GM21515 (cell line): ENCODE data around the gene CELF2.
A peak's percentile ranks its signal among the peaks of the same experiment; 100 is the strongest.
"Not testable (repeated sequence)": the region's sequence is repeated elsewhere in the genome, so short reads cannot be mapped to it uniquely, and the experiment has no call there.

Experiments
- ATAC-seq: cut with Tn5 transposase; IDR thresholded peaks from one replicate; pipeline ENCODE4 v1.9.1; 2021; ENCODE audit not compliant: unreplicated experiment

Gene CELF2

DNA sequence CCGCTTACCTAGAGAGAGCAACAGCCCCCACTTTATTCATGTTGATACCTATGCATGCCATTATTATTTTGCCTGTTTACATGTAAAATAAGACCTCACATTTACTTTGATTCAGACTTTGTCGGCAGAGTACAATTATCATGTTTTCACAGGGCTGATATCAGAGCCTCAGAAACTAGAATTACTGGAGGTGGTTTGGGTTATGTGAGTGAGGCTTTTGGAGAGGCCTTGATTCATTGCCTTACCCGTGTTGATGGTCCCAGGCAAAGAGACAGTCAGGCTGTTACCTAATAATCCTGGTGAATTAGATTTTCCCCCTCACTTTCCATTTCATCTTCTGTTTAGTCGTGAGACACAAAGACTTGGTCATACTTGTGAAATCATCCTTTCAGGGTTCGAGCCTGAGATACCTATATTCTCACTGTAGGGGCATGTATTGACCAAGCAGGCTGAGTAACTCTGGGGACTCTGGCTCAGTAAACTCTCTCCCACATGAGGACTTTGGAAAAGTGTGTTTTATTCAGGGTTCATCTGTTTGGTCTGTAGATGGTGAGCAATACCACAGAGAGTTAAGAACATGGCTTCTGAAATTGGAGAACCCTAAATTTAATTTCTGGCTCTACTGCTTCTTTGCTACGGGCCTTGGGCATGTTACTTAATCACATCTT lies 150.9 kb downstream of the CELF2 start:
- ATAC-seq: no peak

DNA sequence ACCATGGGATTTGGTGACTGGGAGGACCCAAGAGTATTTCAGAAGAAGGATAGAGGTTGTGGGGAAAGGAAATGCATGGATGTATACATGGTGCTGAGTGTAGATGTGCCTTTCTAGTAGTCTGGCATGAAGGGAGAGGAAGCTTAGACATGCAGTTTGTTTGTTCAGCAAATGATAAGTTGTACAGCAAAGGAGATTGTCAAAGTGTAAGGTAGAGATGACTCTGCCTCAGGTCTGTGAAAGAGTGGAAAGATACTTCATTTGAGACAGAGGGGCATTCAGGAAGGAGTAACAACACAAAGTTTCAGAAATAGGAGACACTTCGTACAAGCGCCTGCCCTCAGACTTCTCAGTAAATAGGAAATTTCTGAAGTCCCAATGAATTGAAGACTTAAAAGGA lies 152.3 kb downstream of the CELF2 start:
- no peak for ATAC-seq

- no peak for ATAC-seq
Observed at GRCh38 chr10:11170574-11170973, 152.9 kb downstream of the CELF2 start.

- peak; percentile 38 for ATAC-seq
Observed at GRCh38 chr10:11170993-11171851, 153.6 kb downstream of the CELF2 start.

DNA sequence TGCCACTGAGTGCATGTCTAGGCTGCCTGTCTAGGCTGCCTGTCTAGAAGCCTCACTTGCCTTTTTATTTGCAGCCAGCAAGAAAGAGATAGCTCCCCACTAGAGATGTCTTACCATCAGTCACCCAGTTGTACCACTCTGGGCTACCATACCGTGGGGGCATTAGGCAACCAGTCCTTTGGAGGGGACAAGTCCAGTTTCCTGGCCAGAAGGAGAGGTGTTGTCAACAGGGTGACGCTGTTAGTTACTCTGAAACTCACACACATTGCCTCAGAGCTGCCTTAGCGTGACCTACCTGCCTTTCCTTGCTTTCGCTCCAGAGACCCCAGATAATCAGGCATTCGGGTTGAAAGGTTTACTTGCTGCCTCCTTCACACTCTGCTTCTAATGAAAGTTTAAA lies 155.4 kb downstream of the CELF2 start:
- ATAC-seq: no peak

DNA sequence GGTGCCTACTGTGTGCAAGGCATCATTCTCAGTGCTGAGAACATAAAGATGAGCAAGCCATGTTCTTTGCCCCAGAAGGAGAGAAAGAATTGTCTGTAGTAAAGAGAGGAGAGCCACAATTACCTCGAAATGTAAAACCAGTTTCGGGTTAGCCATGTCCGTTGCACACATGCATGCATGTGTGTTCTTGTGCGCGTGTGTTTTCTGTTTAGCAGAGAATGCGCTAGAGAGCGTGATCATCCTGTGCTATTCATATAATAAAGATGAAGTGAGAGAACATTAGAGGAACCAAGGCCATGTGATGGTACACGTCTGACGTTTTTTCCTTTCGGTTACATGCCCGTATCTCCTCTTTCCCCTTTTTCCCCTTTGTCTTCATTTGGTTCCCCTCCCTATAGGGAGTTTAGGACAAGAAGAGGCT lies 158.2 kb downstream of the CELF2 start:
- ATAC-seq: peak; percentile 45

DNA sequence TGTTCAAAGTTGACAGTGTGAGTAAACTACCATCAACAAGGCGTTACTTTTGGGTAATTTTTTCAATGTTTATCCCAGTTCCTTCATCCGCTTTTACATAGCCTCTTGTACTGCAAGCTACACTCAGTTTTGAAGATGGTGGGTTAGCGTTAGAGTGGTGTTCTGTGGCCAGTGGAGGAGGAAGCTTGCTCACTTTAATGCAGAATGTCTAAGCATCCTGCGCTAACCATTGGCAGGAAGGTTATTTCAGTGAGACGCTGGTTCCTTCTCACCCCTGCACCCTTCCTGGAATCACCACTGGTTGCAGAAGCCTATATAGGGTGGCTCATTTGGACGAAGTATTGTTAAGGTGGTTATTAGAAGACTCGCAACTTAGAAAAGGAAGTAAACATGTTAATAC lies 159.1 kb downstream of the CELF2 start:
- ATAC-seq: no peak

DNA sequence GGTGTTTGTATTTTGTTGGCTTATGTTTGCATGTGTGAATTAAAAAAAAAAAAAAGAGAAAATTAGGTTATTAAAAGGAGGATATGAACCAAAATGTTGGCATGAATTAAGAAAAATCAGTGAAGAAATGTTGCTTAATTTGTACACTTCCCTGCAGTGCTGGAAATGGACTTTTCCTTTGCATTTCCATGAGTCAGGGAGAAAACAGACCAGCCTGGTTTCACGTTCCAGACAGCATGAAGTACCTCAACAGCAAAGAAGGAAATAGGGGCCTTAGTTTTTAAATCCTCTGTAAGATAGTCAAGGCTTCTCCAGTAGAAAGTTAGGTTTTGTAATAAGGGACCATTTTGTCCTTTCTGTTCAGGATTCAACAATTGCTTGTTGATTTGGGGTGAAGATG lies 159.7 kb downstream of the CELF2 start:
- ATAC-seq: no peak

DNA sequence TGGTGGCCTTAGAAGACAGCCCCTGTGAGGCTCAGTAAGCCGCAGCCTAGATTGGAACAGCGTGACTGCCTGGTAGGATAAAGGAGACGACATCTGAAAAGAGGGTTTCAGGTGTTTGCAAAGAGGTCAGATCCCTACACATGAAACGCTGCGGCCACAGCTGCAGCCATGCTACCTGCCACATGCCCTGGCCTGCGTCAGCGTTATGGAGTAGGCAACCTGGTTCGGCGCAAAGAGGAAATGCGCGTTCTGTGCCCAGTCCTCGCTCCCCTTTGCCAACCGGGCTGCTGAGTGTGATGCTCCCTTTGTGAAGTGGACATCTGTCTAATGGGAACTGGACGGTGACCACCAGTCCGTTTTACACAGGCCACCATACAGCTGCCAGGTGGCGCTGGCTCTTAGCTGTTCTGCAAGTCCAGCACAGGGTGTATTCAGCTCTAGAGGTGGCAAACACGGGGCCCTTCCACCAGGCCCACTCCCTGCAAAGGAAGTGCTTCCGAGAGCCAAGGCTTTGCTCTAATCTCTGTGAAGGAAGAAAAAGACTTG lies 160.3 kb downstream of the CELF2 start:
- ATAC-seq: no peak

GRCh38 chr10:11178606-11179515 lies 161.2 kb downstream of the CELF2 start:
- ATAC-seq: peak; percentile 83

GRCh38 chr10:11179516-11180105 lies 161.9 kb downstream of the CELF2 start:
- no peak for ATAC-seq

DNA sequence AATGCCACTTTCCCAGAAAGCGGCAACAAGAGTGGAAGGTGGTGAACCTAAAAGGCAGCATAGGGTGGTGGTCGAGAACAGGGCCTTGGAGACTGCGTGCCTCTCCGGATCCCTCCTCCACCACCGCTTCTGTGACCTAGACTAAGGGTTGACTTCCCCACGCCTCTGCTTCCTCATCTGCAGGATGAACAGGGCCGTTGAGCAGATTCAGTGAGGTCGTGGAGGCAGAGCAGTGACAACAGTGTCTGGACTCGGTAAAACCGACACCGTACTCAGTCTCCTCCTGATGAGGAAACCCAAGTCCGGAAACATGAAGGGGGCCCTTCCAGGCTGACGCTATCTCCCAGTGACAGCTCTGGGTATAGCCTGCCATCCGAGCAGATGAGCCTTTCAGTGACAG lies 162.6 kb downstream of the CELF2 start:
- peak; percentile 11 for ATAC-seq

DNA sequence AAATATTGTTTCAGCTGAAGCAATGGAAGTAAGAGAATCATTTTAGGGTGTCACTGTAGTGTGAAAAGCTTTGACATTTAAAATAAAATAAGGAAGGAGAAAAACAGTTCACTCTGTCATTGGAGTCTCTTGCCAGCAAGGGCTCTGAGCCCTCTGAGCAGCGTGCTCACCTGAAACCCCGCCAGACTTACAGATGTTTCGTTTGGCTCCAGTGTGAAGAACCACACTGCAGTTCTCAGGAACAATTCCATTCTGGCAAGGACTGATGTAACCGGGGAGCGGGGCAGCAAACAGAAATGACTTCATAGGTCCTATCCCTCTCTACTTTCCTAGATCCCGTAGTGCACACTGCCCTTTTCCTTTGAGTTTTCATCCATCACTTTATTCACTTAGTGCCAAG lies 164.3 kb downstream of the CELF2 start:
- no peak for ATAC-seq

- no peak for ATAC-seq
Observed at GRCh38 chr10:11183015-11183414, 165.3 kb downstream of the CELF2 start.

- ATAC-seq: no peak
Observed at GRCh38 chr10:11184093-11184492, 166.4 kb downstream of the CELF2 start.

DNA sequence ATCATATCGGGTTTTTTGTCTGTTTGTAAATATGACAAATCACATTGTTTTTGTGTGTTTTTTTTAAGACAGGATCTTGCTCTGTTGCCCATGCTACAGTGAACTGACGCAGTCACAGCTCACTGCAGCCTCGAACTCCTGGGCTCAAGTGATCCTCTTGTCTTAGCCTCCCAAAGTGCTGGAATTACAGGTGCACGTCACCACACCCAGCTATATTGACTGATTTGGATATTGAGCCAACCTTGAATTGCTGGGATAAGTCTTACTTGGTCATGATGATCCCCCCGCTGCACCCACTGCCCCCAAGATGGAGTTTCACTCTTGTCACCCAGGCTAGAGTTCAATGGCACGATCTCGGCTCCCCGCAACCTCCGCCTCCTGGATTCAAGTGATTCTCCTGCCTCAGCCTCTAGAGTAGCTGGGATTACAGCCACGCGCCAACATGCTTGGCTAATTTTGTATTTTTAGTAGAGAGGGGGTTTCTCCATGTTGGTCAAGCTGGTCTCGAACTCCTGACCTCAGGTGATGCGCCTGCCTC lies 167.5 kb downstream of the CELF2 start:
- ATAC-seq: not testable (repeated sequence)

DNA sequence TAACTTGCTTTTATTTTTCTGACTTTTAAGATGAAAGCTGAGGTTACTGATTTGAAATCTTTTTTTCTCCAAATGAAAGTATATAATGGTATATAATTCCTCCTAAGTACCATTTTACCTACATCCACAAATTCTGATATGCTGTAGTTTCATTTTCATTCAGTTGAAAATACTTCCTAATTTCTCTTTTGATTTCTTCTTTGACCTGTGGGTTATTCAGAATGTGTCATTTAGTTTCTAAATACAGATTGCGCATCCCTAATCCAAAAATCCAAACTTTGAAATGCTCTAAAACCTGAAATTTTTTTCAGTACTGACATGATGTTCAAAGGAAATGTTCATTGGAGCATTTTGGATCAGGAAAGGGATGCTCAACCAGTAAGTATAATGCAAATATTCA lies 168.7 kb downstream of the CELF2 start:
- ATAC-seq: no peak

- ATAC-seq: no peak
Observed at GRCh38 chr10:11189582-11190376, 172.1 kb downstream of the CELF2 start.

DNA sequence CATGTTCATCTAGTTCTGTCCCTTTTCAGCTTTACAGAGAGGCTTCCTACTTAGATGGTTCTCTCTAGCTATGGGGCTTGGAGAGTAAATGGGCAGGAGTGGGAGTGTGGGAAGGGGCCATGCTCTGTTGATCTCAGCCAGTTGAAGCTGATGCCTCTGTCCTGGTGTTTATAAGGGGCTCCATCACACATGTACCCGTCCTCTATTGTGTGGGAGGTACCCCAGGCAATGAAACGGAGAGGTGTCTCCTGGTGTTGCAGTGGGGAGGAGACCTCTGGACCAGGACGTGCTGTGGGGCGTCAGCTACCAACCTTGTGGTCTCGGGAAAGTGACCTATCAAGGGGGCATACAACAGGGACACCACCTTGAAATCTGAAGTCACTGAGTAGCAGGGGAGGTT lies 173.5 kb downstream of the CELF2 start:
- ATAC-seq: no peak

- no peak for ATAC-seq
Observed at GRCh38 chr10:11191678-11192077, 174.0 kb downstream of the CELF2 start.
